IPS-18c (cell line): ENCODE data around the gene MTRF1.

ENCODE experiments used
- H3K4me3 ChIP-seq: 2 replicates; pipeline ENCODE4 v1.7.0; 2013; ENCODE audit warnings: low read depth, mild to moderate bottlenecking, low read length, moderate library complexity; ENCODE audit not compliant: insufficient read depth
- H3K9me3 ChIP-seq: one replicate; pipeline ENCODE4 v1.6.1; 2013; ENCODE audit warnings: mild to moderate bottlenecking, low read length, moderate library complexity; ENCODE audit not compliant: control insufficient read depth, insufficient read depth

Gene MTRF1

GRCh38 chr13:41236369-41236768 lies 27.0 kb downstream of the MTRF1 start:
- H3K9me3 ChIP-seq: no peaks in the 10 kb centered on the region
- H3K4me3 ChIP-seq: no peak overlapping the region

GRCh38 chr13:41232578-41233480 lies 30.5 kb downstream of the MTRF1 start:
- no peak overlapping the region for H3K4me3 ChIP-seq
- no peaks in the 10 kb centered on the region for H3K9me3 ChIP-seq

- Histone ChIP-seq H3K4me3 (no peak overlapping the region), H3K9me3 (no peaks in the 10 kb centered on the region)
Measured at GRCh38 chr13:41231786-41232185, 31.6 kb downstream of the MTRF1 start.

- H3K4me3 ChIP-seq: no peak overlapping the region
- H3K9me3 ChIP-seq: no peaks in the 10 kb centered on the region
Measured at GRCh38 chr13:41231025-41231677, 32.2 kb downstream of the MTRF1 start.

DNA sequence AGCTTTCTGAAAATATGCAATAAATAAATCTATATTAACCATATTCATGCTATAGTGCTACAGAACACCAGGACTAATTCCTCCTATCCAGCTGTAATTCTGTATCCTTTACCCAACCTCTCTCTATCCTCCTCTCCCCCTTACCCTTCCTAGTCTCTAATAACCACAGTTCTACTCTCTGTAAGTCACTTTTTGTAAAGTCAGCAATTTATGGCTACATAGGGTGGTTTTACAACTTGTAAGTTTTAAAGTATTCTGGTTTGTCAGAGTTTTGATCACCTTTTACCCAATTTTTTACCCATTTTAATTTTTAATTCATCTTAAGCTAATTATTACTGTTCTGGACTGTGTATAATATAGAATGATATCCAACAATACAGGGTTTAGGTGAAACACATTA lies 34.0 kb downstream of the MTRF1 start:
- H3K4me3 ChIP-seq: no peak overlapping the region

DNA sequence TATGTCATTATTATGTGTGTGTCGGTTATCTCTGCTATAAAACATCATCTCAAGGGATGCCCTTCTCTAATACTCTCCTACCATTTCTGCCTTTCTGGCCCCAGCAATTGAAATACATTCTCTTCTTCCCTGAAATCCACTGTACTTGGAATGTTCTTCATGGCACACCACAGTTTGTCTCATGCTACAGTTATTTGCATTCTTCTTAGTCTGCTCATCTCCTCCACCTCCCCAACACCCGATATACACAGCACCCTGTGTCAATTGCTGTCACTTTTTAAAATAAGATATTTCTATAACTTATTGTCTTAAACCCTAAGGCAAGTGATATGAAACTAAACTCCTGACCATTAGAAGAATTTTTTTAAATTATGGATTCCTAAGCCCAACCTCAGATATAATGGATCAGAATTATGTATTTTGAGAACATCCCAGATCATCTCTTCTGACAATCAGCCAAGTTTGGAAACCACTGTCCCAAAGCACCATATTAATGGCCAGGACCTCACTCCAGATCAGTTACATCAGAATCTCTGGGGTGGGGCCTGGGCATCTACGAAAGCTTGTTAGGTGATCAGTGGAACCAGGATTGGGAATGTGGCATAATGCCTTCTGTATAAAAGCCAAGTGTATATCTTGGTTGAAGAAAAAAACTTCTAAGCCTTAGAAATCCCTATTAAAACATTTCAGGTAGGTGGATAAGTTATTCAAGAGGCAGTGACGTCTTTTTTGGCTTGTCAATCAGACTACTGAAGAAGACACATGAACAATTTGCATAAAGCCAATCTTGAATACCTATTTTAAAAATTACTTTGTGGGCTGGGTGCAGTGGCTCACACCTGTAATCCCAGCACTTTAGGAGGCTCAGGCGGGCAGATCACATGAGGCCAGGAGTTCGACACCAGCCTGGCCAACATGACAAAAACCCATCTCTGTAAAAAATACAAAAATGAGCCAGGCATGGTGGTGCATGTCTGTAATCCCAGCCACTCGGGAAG lies 39.0 kb downstream of the MTRF1 start:
- Histone ChIP-seq H3K4me3 (no peak overlapping the region), H3K9me3 (no peaks in the 10 kb centered on the region)

More for the DNA sequence above, 34.0 kb downstream of the MTRF1 start:
- H3K9me3 ChIP-seq: no peaks in the 10 kb centered on the region

DNA sequence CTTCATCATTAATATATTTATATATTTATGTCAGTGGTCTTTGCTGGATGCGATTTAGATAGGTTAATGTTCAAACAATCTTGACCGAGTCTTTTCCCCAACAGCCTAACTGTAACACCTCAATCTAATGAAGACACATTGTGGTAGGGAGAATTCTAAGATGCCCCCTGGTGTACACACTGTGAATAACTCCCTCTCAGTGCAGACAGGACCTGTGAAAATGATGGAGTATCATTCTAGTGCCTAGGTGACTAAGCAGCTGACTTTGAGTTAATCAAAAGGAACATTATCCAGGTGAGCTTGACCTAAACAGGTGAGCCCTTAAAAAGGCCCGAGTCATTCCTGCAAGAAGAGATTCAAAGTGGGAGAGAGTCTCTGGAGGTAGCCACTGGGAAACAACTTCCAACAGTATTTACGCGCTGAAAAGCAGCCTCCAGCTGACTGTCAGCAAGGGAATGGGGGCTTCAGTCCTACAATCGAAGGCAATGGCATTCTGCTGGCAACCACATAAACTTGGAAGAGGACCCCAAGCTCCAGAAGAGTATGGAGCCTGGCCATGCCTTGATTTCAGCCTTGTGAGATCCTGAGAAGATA lies 41.0 kb downstream of the MTRF1 start:
- H3K4me3 ChIP-seq: no peak overlapping the region
- H3K9me3 ChIP-seq: no peaks in the 10 kb centered on the region

- H3K4me3 ChIP-seq: no peak overlapping the region
Measured at GRCh38 chr13:41220401-41220800, 43.0 kb downstream of the MTRF1 start.

GRCh38 chr13:41216160-41216559 lies 47.2 kb downstream of the MTRF1 start:
- H3K4me3 ChIP-seq: no peak overlapping the region
- no peaks in the 10 kb centered on the region for H3K9me3 ChIP-seq

More at GRCh38 chr13:41220401-41220800, 43.0 kb downstream of the MTRF1 start:
- no peaks in the 10 kb centered on the region for H3K9me3 ChIP-seq

DNA sequence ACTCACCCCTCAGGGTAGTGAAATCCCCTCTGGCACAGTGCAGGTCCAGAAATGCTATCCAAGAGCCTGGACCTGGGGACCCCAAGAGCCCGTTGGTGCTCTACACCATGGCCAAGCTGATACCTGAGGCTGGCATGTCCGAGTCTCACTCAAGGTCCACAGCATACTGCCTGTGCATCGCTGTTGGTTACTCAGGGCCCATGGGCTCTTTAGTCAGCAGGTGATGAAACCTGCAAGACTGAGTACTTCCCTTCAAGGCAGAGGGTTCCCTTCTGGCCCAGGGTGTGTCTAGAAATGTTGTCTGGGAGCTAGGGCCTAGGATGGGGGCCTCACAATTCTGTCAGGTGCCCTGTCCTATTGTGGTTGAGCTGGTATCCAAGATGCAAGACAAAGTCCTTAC lies 49.5 kb downstream of the MTRF1 start:
- Histone ChIP-seq H3K4me3 (no peak overlapping the region), H3K9me3 (peaks cover 4% of the 10 kb centered on the region)

DNA sequence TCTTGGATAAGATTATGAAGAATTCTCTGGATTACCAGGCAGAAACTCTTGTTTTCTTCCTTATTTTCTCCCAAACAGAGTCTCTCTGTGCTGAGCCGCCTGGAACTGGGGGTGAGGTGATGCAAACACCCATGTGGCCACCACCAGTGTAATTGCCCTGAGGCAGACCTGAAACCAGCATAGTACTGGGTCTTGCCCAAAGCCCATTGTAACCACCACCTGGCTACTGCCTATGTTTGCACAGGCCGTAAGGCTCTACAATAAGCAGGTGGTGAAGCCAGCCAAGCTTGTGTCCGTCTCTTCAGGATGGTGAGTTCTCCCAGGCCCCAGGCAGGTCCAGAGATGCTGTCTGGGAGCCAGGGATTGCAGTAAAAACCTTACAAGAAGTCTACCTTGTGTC lies 50.1 kb downstream of the MTRF1 start:
- peaks cover 4% of the 10 kb centered on the region for H3K9me3 ChIP-seq
- H3K4me3 ChIP-seq: no peak overlapping the region

GRCh38 chr13:41212881-41213280 lies 50.5 kb downstream of the MTRF1 start:
- Histone ChIP-seq H3K4me3 (no peak overlapping the region), H3K9me3 (peaks cover 4% of the 10 kb centered on the region)

DNA sequence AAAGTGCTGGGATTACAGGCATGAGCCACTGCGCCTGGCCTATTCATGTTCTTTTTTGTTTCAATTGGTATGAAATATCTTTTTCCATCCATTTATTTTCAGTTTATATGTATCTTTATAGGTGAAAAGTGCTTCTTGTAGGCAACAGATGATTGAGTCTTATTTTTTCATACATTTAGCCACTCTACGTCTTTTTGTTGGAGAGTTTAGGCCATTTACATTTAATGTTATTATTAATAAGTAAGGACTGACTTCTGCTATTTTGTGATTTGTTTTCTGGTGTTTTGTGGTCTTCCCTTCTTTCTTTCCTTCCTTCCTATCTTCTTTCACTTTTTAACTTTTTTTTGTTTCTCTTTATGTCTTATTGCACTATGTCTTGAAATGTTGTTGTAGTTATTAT lies 52.3 kb downstream of the MTRF1 start:
- no peak overlapping the region for H3K4me3 ChIP-seq
- H3K9me3 ChIP-seq: peaks cover 4% of the 10 kb centered on the region

- Histone ChIP-seq H3K9me3 (peaks cover 4% of the 10 kb centered on the region), H3K4me3 (no peak overlapping the region)
Measured at GRCh38 chr13:41206467-41206866, 56.9 kb downstream of the MTRF1 start.

DNA sequence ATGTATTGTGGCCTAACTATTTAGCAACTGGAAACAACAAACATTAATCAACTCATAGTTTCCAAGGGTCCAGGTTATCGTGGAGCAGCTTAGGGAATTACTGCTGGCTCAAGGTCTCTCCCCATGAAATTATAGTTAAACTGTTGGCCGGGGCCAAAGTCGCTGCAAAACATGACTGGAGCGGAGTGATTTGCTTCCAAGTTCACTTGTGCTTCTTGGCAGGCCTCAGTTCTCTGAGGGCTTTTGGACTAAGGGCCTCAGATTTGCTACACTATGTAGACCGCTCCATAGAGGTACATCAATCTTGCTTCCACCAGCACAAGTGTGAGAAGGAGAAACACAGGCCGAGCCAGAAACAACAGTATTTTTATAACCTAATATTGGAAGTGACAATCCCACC lies 59.6 kb downstream of the MTRF1 start:
- Histone ChIP-seq H3K9me3 (no peaks in the 10 kb centered on the region), H3K4me3 (no peak overlapping the region)

DNA sequence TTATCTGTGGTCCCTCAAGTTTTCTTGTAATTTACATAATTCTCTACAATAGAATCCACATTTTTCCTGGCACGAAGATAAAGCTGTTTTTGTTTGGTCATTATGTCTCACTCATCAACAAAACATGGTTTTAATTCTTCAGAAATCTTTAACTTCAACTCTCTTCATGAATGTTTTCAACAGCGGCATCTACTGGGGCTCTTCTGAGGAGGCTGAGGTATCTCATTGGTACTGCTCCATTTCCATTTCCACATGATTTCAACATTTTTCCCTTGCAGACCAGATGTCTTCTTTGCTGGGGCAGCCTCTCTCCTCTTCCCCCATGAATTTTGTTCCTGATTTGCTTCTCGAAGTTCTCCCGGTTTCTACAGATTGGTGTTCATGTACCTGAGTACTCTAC lies 63.2 kb downstream of the MTRF1 start:
- Histone ChIP-seq H3K9me3 (no peaks in the 10 kb centered on the region), H3K4me3 (no peak overlapping the region)

DNA sequence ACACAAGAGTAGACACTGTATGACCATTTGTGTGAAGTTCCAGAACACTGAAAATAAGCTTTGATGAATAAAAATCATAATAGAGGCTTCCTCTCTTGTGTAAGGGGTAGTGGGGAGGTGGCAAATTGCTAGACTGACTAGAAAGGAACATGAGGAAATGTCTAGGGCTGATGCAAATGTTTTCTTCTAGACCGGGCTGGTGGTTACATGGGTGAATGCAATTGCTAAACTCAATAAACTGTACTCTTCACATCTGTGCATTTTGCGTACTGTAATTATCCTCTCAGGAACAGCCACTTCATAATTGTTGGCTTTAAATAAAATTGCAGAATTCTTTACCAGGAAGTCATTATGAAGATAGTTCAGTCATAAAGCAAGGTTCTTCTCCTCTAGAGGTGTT lies 63.9 kb downstream of the MTRF1 start:
- Histone ChIP-seq H3K9me3 (no peaks in the 10 kb centered on the region), H3K4me3 (no peak overlapping the region)
